Gastrocnemius medialis (tissue), 4 donors: Measurements from ENCODE around the gene COA5.

Experiments used
- POLR2A ChIP-seq, 2 donors: fragments of 450-650 bp; IDR thresholded peaks; one replicate each; pipeline ENCODE4 v1.6.1; 2017; ENCODE audit warnings: antibody characterized with exemption in 2 of 2, mild to moderate bottlenecking in 2 of 2, moderate library complexity in 2 of 2
- TF ChIP-seq, protein P1 (sequence below), 5 experiments: fragments of 450-650 bp in 3 of 5; fragments of 200-600 bp in 2 of 5; sonication (generic) in 2 of 5; IDR thresholded peaks in 4 of 5; conservative IDR thresholded peaks in 1 of 5; 1 replicate in 4 of 5; 2 replicates in 1 of 5; pipeline ENCODE4 v1.5.1; 2016 to 2019; ENCODE audit warnings: antibody characterized with exemption in 5 of 5, mild to moderate bottlenecking in 3 of 5, moderate library complexity in 3 of 5

DNA sequence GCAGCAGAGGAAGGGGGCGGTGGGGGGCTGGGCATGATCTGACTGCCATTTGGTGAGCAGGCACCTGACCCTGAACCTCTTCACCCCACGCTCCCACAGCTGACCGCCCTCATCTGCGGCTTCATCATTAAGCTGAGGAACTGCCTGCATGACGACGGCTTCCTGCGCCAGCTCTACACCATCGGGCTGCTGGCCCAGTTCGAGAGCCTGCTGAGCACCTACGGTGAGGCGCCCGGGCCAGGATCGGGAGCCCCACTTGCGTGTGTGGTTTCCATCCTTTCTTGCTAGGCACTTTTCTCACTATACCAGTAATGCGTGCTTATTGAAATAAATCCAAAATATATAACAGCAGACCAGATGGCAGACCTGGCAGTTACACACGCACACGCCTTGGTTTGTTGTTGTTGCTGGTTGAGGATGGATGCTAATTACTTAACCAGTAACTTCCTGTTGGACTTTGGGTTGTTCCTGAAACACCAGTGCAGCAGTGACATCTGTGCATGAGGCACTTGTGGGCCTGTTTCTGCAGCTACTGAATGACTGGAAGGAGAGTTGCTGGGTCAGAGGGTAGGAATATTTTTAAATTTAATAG is 43.7 kb downstream of the COA5 start:
- TF ChIP-seq, protein P1, sequence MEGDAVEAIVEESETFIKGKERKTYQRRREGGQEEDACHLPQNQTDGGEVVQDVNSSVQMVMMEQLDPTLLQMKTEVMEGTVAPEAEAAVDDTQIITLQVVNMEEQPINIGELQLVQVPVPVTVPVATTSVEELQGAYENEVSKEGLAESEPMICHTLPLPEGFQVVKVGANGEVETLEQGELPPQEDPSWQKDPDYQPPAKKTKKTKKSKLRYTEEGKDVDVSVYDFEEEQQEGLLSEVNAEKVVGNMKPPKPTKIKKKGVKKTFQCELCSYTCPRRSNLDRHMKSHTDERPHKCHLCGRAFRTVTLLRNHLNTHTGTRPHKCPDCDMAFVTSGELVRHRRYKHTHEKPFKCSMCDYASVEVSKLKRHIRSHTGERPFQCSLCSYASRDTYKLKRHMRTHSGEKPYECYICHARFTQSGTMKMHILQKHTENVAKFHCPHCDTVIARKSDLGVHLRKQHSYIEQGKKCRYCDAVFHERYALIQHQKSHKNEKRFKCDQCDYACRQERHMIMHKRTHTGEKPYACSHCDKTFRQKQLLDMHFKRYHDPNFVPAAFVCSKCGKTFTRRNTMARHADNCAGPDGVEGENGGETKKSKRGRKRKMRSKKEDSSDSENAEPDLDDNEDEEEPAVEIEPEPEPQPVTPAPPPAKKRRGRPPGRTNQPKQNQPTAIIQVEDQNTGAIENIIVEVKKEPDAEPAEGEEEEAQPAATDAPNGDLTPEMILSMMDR (IDR thresholded peaks at IDR 0.05 in 4 of 5, conservative IDR thresholded peaks at IDR 0.05 in 1 of 5): no peak
- no peak for TF ChIP-seq POLR2A (IDR thresholded peaks at IDR 0.05)
